ENCODE results near the gene EDA2R.

EDA2R gene

GRCh38 chrX:66547847-66548369 is 91.0 kb downstream of the EDA2R start:
- no peak for TF ChIP-seq CTCF (IDR thresholded peaks at IDR 0.05)
- H3K4me1 ChIP-seq (ENCODE audit: control insufficient read depth in 1 of 2, insufficient read depth in 1 of 2, low read depth in 1 of 2, low read length in 1 of 2) = no peaks in the 10 kb centered on the region
- no peaks in the 10 kb centered on the region for H3K27me3 ChIP-seq
- H3K27ac ChIP-seq = no peak overlapping the region
- H3K4me3 ChIP-seq (ENCODE audit: low read depth in 1 of 2, low read length in 1 of 2) = no peak overlapping the region
- H3K36me3 ChIP-seq = no peaks in the 10 kb centered on the region
- no peaks in the 10 kb centered on the region for H3K9me3 ChIP-seq

Measured in neutrophil (primary cell).